GM12878 (cell line): ENCODE measurements around the gene ZNF496. TPM values are rescaled to one million over a fixed set of nuclear protein-coding genes. Genes with fewer than 3 reads are reported as not detected.

Source experiments
- ATAC-seq: fragments of 200-7000 bp; cut with Tn5 transposase; 3 replicates; pipeline ENCODE4 v1.9.1; 2020; ENCODE audit warnings: mild to moderate bottlenecking, moderate library complexity
- Bru-seq: library from RNA; stranded (reverse); fragments of 400-500 nt; gene quantifications from one replicate; lab custom pipeline; 2021; lab: Mats Ljungman, UMichigan
- BruChase-seq, 2 experiments: library from RNA; stranded (reverse); fragments of 400-500 nt; gene quantifications; one replicate each; lab custom pipeline; 2021; lab: Mats Ljungman, UMichigan
- BruUV-seq: library from RNA; stranded (reverse); fragments of 400-500 nt; replicated peaks from 2 replicates; lab custom pipeline; 2021; lab: Mats Ljungman, UMichigan
- CTCF ChIA-PET: fragments of 300-600 bp; sonication (Branson Sonifier 250); formaldehyde crosslinking; extraction: SDS; loops from one replicate; lab custom pipeline; 2021; ENCODE audit warnings: inconsistent platforms; lab: Yijun Ruan, JAX
- POLR2A ChIA-PET: fragments of 350-600 bp; formaldehyde crosslinking; extraction: SDS; loops from one replicate; lab custom pipeline; 2021; ENCODE audit warnings: inconsistent platforms; lab: Charles Lee
- RAD21 ChIA-PET: fragments of 300-600 bp; sonication (Branson Sonifier 250); formaldehyde crosslinking; loops from one replicate; lab custom pipeline; 2023; ENCODE audit warnings: antibody characterized with exemption; ENCODE audit not compliant: unreplicated experiment; lab: Charles Lee
- SMC1A ChIA-PET: fragments of 300-600 bp; sonication (Branson Sonifier 250); formaldehyde crosslinking; loops from one replicate; lab custom pipeline; 2023; ENCODE audit not compliant: unreplicated experiment, uncharacterized antibody; lab: Charles Lee
- DNase-seq: peaks from one replicate; pipeline ENCODE4 v3.0.0-alpha.2; 2011; ENCODE audit warnings: low read depth, low spot score
- FAIRE-seq: peaks from 3 replicates; lab custom pipeline; 2011; peaks lifted over from hg19 to GRCh38; lab: Jason Lieb, UNC
- H2AFZ ChIP-seq: 2 replicates; pipeline ENCODE4 v1.6.0; 2011; ENCODE audit warnings: low read depth, low read length, control low read depth; ENCODE audit not compliant: control insufficient read depth
- H3K27ac ChIP-seq: 2 replicates; pipeline ENCODE4 v1.5.1; 2011; ENCODE audit warnings: control low read depth; ENCODE audit not compliant: control insufficient read depth, insufficient read depth
- H3K27me3 ChIP-seq, 2 experiments: replicated peaks in 1 of 2; 2 replicates each; pipeline versions ENCODE4 v1.6.0 to v1.6.1; 2011; ENCODE audit warnings: low read length in 1 of 2; ENCODE audit not compliant: control insufficient read depth in 2 of 2, insufficient read depth in 2 of 2
- H3K36me3 ChIP-seq, 2 experiments: 2 replicates each; pipeline ENCODE4 v1.5.1; 2011; ENCODE audit warnings: low read length in 1 of 2; ENCODE audit not compliant: control insufficient read depth in 2 of 2, insufficient read depth in 2 of 2
- H3K4me1 ChIP-seq: 2 replicates; pipeline ENCODE4 v1.6.1; 2011; ENCODE audit warnings: mild to moderate bottlenecking, low read length, moderate library complexity, mixed read lengths; ENCODE audit not compliant: control insufficient read depth, insufficient read depth
- H3K4me2 ChIP-seq: 2 replicates; pipeline ENCODE4 v1.6.0; 2011; ENCODE audit warnings: control low read depth; ENCODE audit not compliant: control insufficient read depth, insufficient read depth
- H3K4me3 ChIP-seq: fragments of 200-600 bp; sonication (generic); 2 replicates; pipeline ENCODE4 v1.5.1; 2016
- H3K79me2 ChIP-seq: 2 replicates; pipeline ENCODE4 v1.6.0; 2011; ENCODE audit warnings: low read length; ENCODE audit not compliant: control insufficient read depth, insufficient read depth
- H3K9ac ChIP-seq: 2 replicates; pipeline ENCODE4 v1.8.0; 2011; ENCODE audit warnings: low read length, control low read depth, mixed read lengths; ENCODE audit not compliant: control insufficient read depth, insufficient read depth
- H3K9me3 ChIP-seq: replicated peaks from 3 replicates; pipeline ENCODE4 v1.5.1; 2011; ENCODE audit warnings: mild to moderate bottlenecking, low read length; ENCODE audit not compliant: control insufficient read depth, insufficient read depth
- H4K20me1 ChIP-seq: 2 replicates; pipeline ENCODE4 v1.6.0; 2011; ENCODE audit not compliant: control insufficient read depth, insufficient read depth
- ATF7 ChIP-seq: fragments of 450-650 bp; IDR thresholded peaks from 2 replicates; pipeline ENCODE4 v1.6.1; 2016; ENCODE audit warnings: low read depth, mild to moderate bottlenecking
- BHLHE40 ChIP-seq, 2 experiments: fragments of 450-650 bp in 1 of 2; IDR thresholded peaks; 2 replicates each; pipeline ENCODE4 v1.6.1; 2011 to 2017; ENCODE audit warnings: low read depth in 2 of 2, borderline replicate concordance in 1 of 2, improper control_type of control experiment in 1 of 2, low read length in 1 of 2, mild to moderate bottlenecking in 1 of 2
- CBFB ChIP-seq: IDR thresholded peaks from 2 replicates; pipeline ENCODE4 v1.6.1; 2016; ENCODE audit warnings: antibody characterized with exemption, low read depth
- CBX5 ChIP-seq: sonication (generic); IDR thresholded peaks from 2 replicates; pipeline ENCODE4 v1.6.1; 2016; ENCODE audit warnings: low read depth, moderate library complexity, mild to moderate bottlenecking, inconsistent platforms
- EED ChIP-seq: sonication (generic); IDR thresholded peaks from 2 replicates; pipeline ENCODE4 v1.6.1; 2016; ENCODE audit warnings: antibody characterized with exemption, low read depth
- EGR1 ChIP-seq, 2 experiments: IDR thresholded peaks; 1 replicate in 1 of 2; 2 replicates in 1 of 2; pipeline ENCODE4 v1.6.1; 2011 to 2012; ENCODE audit warnings: low read depth in 2 of 2, low read length in 2 of 2, borderline replicate concordance in 1 of 2, mild to moderate bottlenecking in 1 of 2, moderate library complexity in 1 of 2
- GABPA ChIP-seq: IDR thresholded peaks from 2 replicates; pipeline ENCODE4 v1.6.1; 2014; ENCODE audit warnings: antibody characterized with exemption, low read depth, mild to moderate bottlenecking, inconsistent platforms
- IRF4 ChIP-seq: IDR thresholded peaks from 2 replicates; pipeline ENCODE4 v1.6.1; 2011; ENCODE audit warnings: low read depth, low read length
- KAT2A ChIP-seq: conservative IDR thresholded peaks from 2 replicates; pipeline ENCODE4 v1.6.1; 2011; ENCODE audit warnings: low read depth, low read length; ENCODE audit not compliant: control insufficient read depth
- MEF2A ChIP-seq: IDR thresholded peaks from 2 replicates; pipeline ENCODE4 v1.6.1; 2011; ENCODE audit warnings: low read depth, mild to moderate bottlenecking, low read length, moderate library complexity; ENCODE audit not compliant: insufficient read depth
- RUNX3 ChIP-seq: IDR thresholded peaks from 2 replicates; pipeline ENCODE4 v1.6.1; 2012; ENCODE audit warnings: low read length, inconsistent platforms
- SIX5 ChIP-seq: IDR thresholded peaks from 2 replicates; pipeline ENCODE4 v1.6.1; 2011; ENCODE audit warnings: mild to moderate bottlenecking, low read depth, low read length, moderate library complexity; ENCODE audit not compliant: severe bottlenecking
- TAF1 ChIP-seq: IDR thresholded peaks from 2 replicates; pipeline ENCODE4 v1.6.1; 2011; ENCODE audit warnings: mild to moderate bottlenecking, low read depth, low read length, borderline replicate concordance
- ZNF207 ChIP-seq: fragments of 450-650 bp; IDR thresholded peaks from 2 replicates; pipeline ENCODE4 v1.6.1; 2014; ENCODE audit warnings: antibody characterized with exemption, mild to moderate bottlenecking, borderline replicate concordance
- ZNF687 ChIP-seq: fragments of 450-650 bp; IDR thresholded peaks from 2 replicates; pipeline ENCODE4 v1.6.1; 2017; ENCODE audit warnings: mild to moderate bottlenecking, moderate library complexity
- whole genome bisulfite sequencing: methylation state at CpG from one replicate; pipeline ENCODE4 v1.1.6; 2016; ENCODE audit warnings: low lambda C conversion rate; ENCODE audit not compliant: insufficient replicate concordance, insufficient coverage; ENCODE audit errors: missing lambda C conversion rate; 5-methylcytosine and 5-hydroxymethylcytosine counted together
- in situ Hi-C: fragments of 300-500 bp; cut with MboI; formaldehyde crosslinking; loops from 9 replicates; pipeline ENCODE4 v1.14.3; 2018; ENCODE audit warnings: mixed read lengths
- intact Hi-C: fragments of 100-400 bp; cut with micrococcal nuclease; formaldehyde crosslinking; loops from one replicate; pipeline ENCODE4 v1.14.2; 2022; ENCODE audit not compliant: unreplicated experiment
- long read RNA-seq, 2 experiments: library from polyadenylated mRNA; unstranded; transcript quantifications; one replicate each; pipeline ENCODE4 v2.0.0, GENCODE V29; 2019 to 2020
- polyA minus RNA-seq, 3 experiments: library from RNA; depleted of rRNA, polyadenylated mRNA; stranded (reverse); fragments of >200 nt; gene quantifications; 2 replicates each; pipeline ENCODE4 v1.2.3, GENCODE V29; 2011
- polyA plus RNA-seq, 11 experiments: library from polyadenylated mRNA; depleted of rRNA in 4 of 11; unstranded in 6 of 11; stranded (reverse) in 5 of 11; fragments of >200 nt; fragmentation: Nextera tagmentation in 4 of 11; fragmentation: Illumina TruSeq in 1 of 11; extraction: Ambion mirVana in 4 of 11; extraction: Trizol in 1 of 11; gene quantifications; 1 replicate in 1 of 11; 2 replicates in 10 of 11; pipeline versions ENCODE4 v1.2.1 to v1.2.3, GENCODE V29; 2011 to 2016; ENCODE audit warnings: inconsistent platforms in 2 of 11, missing spikeins in 2 of 11, low read depth in 1 of 11
- total RNA-seq, 4 experiments: library from RNA; depleted of rRNA in 3 of 4; stranded (reverse); fragments of >200 nt in 3 of 4; fragmentation: Illumina TruSeq in 1 of 4; extraction: Trizol in 1 of 4; gene quantifications; 2 replicates each; pipeline versions ENCODE4 v1.2.1 to v1.2.3, GENCODE V29; 2013 to 2021

ZNF496 gene
- total RNA-seq (2013; cell fraction: nucleolus; rRNA removed), result 127 and 144 TPM in 2 replicates
- 16.6 and 21.0 TPM in 2 replicates for total RNA-seq (2014; rRNA removed)
- 11.6 and 12.1 TPM in 2 replicates for total RNA-seq (2014; rRNA removed; fragmentation: Illumina TruSeq; extraction: Trizol)
- total RNA-seq (2021), result 24.9 and 26.4 TPM in 2 replicates
- 7.0 TPM for polyA plus RNA-seq (2011; ENCODE audit: low read depth)
- 14.5 and 21.4 TPM in 2 replicates for polyA plus RNA-seq (2011; rRNA removed)
- 23.4 and 26.0 TPM in 2 replicates for polyA plus RNA-seq (2011; cell fraction: cytosol; rRNA removed)
- 44.1 and 50.6 TPM in 2 replicates for polyA plus RNA-seq (2011; cell fraction: nucleus; rRNA removed)
- polyA plus RNA-seq (2012), result 13.1 and 14.3 TPM in 2 replicates
- polyA plus RNA-seq (2014; fragmentation: Illumina TruSeq; extraction: Trizol), result 11.5 and 12.7 TPM in 2 replicates
- polyA plus RNA-seq (2014; fragmentation: Nextera tagmentation; extraction: Ambion mirVana), result 1 to 10 TPM; 1.6 to 3.0 TPM
- polyA plus RNA-seq (2014; rRNA removed), result 21.4 and 21.9 TPM in 2 replicates
- 10 to 100 TPM; 12.3 TPM for polyA plus RNA-seq (2016; fragmentation: Nextera tagmentation; extraction: Ambion mirVana)
- 28.3 and 39.2 TPM in 2 replicates for polyA minus RNA-seq (2011; rRNA and poly(A)+ RNA removed)
- 8.8 and 10.3 TPM in 2 replicates for polyA minus RNA-seq (2011; cell fraction: cytosol; rRNA and poly(A)+ RNA removed)
- 13.4 and 24.2 TPM in 2 replicates for polyA minus RNA-seq (2011; cell fraction: nucleus; rRNA and poly(A)+ RNA removed)
- percentile 87 among the genes with signal in this experiment for Bru-seq, nascent RNA
- BruChase-seq, experiment 1, labeled RNA remaining after a 6-hour chase, result percentile 90 among the genes with signal in this experiment
- BruChase-seq, experiment 2, labeled RNA remaining after a 2-hour chase, result percentile 87 among the genes with signal in this experiment
- long read RNA-seq, experiment 1, partial matches to known transcripts, result 0 of 5 reads
- long read RNA-seq, experiment 1, other reads (novel, unspliced or antisense), result 5 of 5 reads
- long read RNA-seq, experiment 2, partial matches to known transcripts, result 0 of 18 reads
- long read RNA-seq, experiment 2, other reads (novel, unspliced or antisense), result 18 of 18 reads

DNA sequence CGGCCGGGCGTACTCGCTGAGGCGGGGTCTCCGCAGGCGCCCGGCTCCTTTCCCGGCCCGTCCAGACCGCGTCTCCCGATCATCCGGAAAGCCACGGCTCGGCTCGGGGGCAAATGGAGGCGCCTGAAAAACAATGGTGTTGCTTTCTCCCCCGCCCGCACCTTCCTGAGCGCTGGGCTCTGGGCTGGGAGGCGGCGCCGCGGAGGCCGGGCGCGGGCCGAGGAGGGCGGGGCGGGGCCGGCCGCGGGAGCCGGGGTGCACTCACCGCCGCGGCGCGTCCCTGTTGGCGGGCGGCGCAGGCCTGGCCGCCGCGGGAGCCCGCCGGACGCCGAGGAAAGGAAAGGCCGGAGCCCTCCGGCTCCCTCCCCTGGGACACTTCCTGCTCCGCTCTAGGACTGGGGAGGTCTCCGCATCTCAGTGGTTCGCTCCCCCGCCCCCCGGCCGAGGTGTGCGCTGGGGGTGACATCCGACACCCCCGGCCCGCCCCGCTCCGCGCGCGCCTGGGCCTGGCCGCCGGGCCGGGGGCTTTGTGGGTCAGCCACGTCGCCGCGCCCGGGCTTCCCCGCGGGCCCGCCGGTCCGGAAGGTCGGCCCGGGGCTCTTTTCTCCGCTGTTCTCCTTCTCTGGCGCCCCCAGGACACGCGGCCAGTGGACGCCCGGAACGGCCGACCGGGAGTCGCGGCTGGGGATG is at the start of gene ZNF496:
Gene ZNF496, minus strand, starts transcription at position 343 of the 690 bp plus-strand sequence. CDS start 2,289 bp downstream, outside the sequence.
- ChIA-PET CTCF (interaction anchor here (0.8 kb wide), 1 partner anchor 15 kb away, joined by 3 read pairs; no protein-coding TSS in a partner anchor), RAD21 (interaction anchor here (0.8 to 1.8 kb wide), 4 partner anchors 12 to 59 kb away, joined by 3 to 6 read pairs (median 4); no protein-coding TSS in a partner anchor), SMC1A (interaction anchor here (0.6 to 1.5 kb wide), 4 partner anchors 41 to 519 kb away, joined by 3 to 5 read pairs (median 4); no protein-coding TSS in a partner anchor), POLR2A (interaction anchor here (0.8 to 1.1 kb wide), 4 partner anchors 12 to 37 kb away, joined by 3 read pairs; no protein-coding TSS in a partner anchor)
- H3K9me3 ChIP-seq, result no peaks in the 10 kb centered on the region
- no peaks in the 10 kb centered on the region for H4K20me1 ChIP-seq
- ATAC-seq (peak; percentile 74), FAIRE-seq (no peak), DNase-seq (no peak)
- in situ Hi-C loops, result no loop called here
- no TSS peak for BruUV-seq
- H3K27me3 ChIP-seq, result no peaks in the 10 kb centered on the region
- peaks cover 6 to 13% of the 10 kb centered on the region in 2 experiments; a peak in 3 of 4 replicates for H3K36me3 ChIP-seq
- H3K79me2 ChIP-seq, result peaks cover 19% of the 10 kb centered on the region
- intact Hi-C loops, result no loop called here
- H3K4me1 ChIP-seq, result peaks cover 20% of the 10 kb centered on the region
- H3K4me2 ChIP-seq, result peak within 1 kb of the TSS; percentile 94
- peak within 1 kb of the TSS; percentile 85 for H2AFZ ChIP-seq
- WGBS, result under 1% methylated on average over 59 of the region's 93 CpGs
- peak within 1 kb of the TSS; percentile 76 for H3K4me3 ChIP-seq
- peak within 1 kb of the TSS; percentile 74 for H3K27ac ChIP-seq
- H3K9ac ChIP-seq, result peak within 1 kb of the TSS; percentile 90
- TF ChIP-seq EED (peak; percentile 23; the same call in 1 of the 2 replicates), KAT2A (no peak), BHLHE40 (IDR thresholded peaks at IDR 0.05; ENCODE audit: borderline replicate concordance in 1 of 2, low read depth in 2 of 2, low read length in 1 of 2) (peak in 1 of 2 experiments; percentile 18; a peak in 1 of 4 replicates), ZNF687 (no peak), MEF2A (no peak), EGR1 (IDR thresholded peaks at IDR 0.05; ENCODE audit: borderline replicate concordance in 1 of 2, low read depth in 2 of 2, low read length in 2 of 2) (peak in 1 of 2 experiments; percentile 60; a peak in 1 of 3 replicates), RUNX3 (0 out of 2 replicates have a peak, but pooled peaks have one; percentile 2), ATF7 (no peak), IRF4 (no peak), SIX5 (peak; percentile 34), CBFB (no peak), CBX5 (peak; percentile 38; the same call in 1 of the 2 replicates), TAF1 (peak; percentile 70), ZNF207 (no peak), GABPA (peak; percentile 83)
